A673 (cell line): ENCODE data around the gene MEIKIN.

Experiments used
- CTCF ChIP-seq: fragments of 300-800, 200-600 bp; sonication (generic); conservative IDR thresholded peaks from 2 replicates; pipeline ENCODE4 v1.5.1; 2017; ENCODE audit warnings: low read depth, mild to moderate bottlenecking, antibody characterized with exemption, low read length, moderate library complexity, mixed read lengths
- EZH2 ChIP-seq: fragments of 200-600 bp; sonication (generic); IDR thresholded peaks from 2 replicates; pipeline ENCODE4 v1.6.1; 2017; ENCODE audit warnings: borderline replicate concordance, low read depth, mild to moderate bottlenecking, mixed read lengths, antibody characterized with exemption, low read length; ENCODE audit not compliant: poor library complexity, severe bottlenecking

DNA sequence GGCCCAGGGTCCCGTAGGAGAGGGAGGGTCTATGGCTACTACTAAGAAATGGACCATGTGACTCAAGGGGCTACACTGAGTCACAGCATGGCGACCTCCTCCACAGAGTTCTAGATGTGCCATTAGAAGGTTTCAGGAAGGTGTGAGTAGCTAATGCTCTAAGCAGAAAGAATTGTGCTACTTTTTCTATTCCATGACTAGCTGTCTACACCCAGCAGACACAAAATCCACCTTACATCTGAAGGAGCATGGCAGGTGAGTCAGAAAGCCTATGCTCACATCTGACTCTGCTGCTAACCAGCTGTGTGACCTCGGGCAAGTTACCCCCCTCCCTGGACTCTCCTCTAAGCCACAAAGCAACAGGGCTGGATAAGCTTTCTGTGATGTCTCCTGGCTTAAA is 14.4 kb upstream of the MEIKIN start:
- TF ChIP-seq CTCF (no peak), EZH2 (no peak)
